Measurements from ENCODE around the gene LRRK2.

DNA sequence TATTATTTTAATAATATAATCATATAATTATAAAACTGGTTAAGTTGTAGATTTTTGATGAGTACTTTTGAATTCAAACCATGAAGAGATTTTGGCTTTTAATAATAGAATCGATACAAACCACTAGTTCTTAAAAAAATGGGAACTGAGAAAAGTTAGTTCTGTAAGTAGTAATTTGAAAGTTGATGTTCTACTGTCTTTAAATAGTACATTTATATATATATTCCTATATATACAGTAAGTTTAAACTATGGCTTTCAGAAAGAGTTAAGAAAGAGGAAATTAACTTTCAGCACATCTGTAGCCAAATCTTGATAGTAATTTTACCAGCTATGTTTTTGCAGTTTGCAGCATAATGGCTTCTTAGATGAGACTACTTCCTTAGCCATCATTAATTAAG, 7.8 kb downstream of the LRRK2 start:
- TF ChIP-seq POLR2A (IDR thresholded peaks at IDR 0.05) = no peak
- TF ChIP-seq, protein P1, sequence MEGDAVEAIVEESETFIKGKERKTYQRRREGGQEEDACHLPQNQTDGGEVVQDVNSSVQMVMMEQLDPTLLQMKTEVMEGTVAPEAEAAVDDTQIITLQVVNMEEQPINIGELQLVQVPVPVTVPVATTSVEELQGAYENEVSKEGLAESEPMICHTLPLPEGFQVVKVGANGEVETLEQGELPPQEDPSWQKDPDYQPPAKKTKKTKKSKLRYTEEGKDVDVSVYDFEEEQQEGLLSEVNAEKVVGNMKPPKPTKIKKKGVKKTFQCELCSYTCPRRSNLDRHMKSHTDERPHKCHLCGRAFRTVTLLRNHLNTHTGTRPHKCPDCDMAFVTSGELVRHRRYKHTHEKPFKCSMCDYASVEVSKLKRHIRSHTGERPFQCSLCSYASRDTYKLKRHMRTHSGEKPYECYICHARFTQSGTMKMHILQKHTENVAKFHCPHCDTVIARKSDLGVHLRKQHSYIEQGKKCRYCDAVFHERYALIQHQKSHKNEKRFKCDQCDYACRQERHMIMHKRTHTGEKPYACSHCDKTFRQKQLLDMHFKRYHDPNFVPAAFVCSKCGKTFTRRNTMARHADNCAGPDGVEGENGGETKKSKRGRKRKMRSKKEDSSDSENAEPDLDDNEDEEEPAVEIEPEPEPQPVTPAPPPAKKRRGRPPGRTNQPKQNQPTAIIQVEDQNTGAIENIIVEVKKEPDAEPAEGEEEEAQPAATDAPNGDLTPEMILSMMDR (IDR thresholded peaks at IDR 0.05) = no peak

Data from lower leg skin (tissue), 3 donors.